Liver (tissue), 9 donors: ENCODE measurements around the gene GPX4. TPM values are rescaled to one million over a fixed set of nuclear protein-coding genes. Genes with fewer than 3 reads are reported as not detected.

Experiments used
- DNase-seq: peaks from one replicate; pipeline ENCODE4 v3.0.0-alpha.2; 2017; ENCODE audit warnings: low spot score
- H3K27ac ChIP-seq, 2 donors: one replicate each; pipeline ENCODE4 v1.7.0; 2013; ENCODE audit warnings: inconsistent platforms in 2 of 2, low read length in 2 of 2, control low read depth in 1 of 2, low read depth in 1 of 2, mild to moderate bottlenecking in 1 of 2
- H3K27me3 ChIP-seq, 4 donors: one replicate each; pipeline versions ENCODE4 v1.6.1 to v1.7.0; 2013; ENCODE audit warnings: low read length in 3 of 4, inconsistent platforms in 1 of 4, mild to moderate bottlenecking in 1 of 4, moderate library complexity in 1 of 4; ENCODE audit not compliant: control insufficient read depth in 4 of 4, insufficient read depth in 4 of 4
- H3K36me3 ChIP-seq, 4 donors: one replicate each; pipeline versions ENCODE4 v1.6.1 to v1.7.0; 2013; ENCODE audit warnings: low read length in 3 of 4, mild to moderate bottlenecking in 3 of 4, low read depth in 1 of 4, moderate library complexity in 1 of 4; ENCODE audit not compliant: control insufficient read depth in 4 of 4, insufficient read depth in 3 of 4
- H3K4me1 ChIP-seq, 4 donors: one replicate each; pipeline versions ENCODE4 v1.6.1 to v1.7.0; 2013; ENCODE audit warnings: low read length in 3 of 4, mild to moderate bottlenecking in 3 of 4, moderate library complexity in 1 of 4; ENCODE audit not compliant: control insufficient read depth in 4 of 4, insufficient read depth in 4 of 4
- H3K4me3 ChIP-seq, 3 donors: one replicate each; pipeline versions ENCODE4 v1.6.1 to v1.7.0; 2013; ENCODE audit warnings: low read length in 3 of 3, control low read depth in 1 of 3, low read depth in 1 of 3, mild to moderate bottlenecking in 1 of 3
- H3K9ac ChIP-seq, 2 donors: one replicate each; pipeline ENCODE4 v1.7.0; 2013; ENCODE audit warnings: low read length in 2 of 2, mild to moderate bottlenecking in 2 of 2, moderate library complexity in 2 of 2, control low read depth in 1 of 2, low read depth in 1 of 2
- H3K9me3 ChIP-seq, 4 donors: one replicate each; pipeline versions ENCODE4 v1.6.1 to v1.7.0; 2013; ENCODE audit warnings: low read length in 3 of 4; ENCODE audit not compliant: control insufficient read depth in 4 of 4
- CTCF ChIP-seq: fragments of 150-350 bp; IDR thresholded peaks from 2 replicates; pipeline ENCODE4 v1.5.1; 2017; ENCODE audit warnings: improper control_type of control experiment, low read depth, low read length; ENCODE audit not compliant: missing input control
- EGR1 ChIP-seq, 2 donors: IDR thresholded peaks; 2 replicates each; pipeline ENCODE4 v1.6.1; 2016 to 2018; ENCODE audit warnings: antibody characterized with exemption in 2 of 2, low read depth in 2 of 2
- FOXA1 ChIP-seq: IDR thresholded peaks from 2 replicates; pipeline ENCODE4 v1.6.1; 2016; ENCODE audit warnings: antibody characterized with exemption
- GABPA ChIP-seq, 2 donors: IDR thresholded peaks in 1 of 2; conservative IDR thresholded peaks in 1 of 2; 2 replicates each; pipeline ENCODE4 v1.6.1; 2016; ENCODE audit warnings: antibody characterized with exemption in 2 of 2, mild to moderate bottlenecking in 1 of 2, moderate library complexity in 1 of 2
- HNF4A ChIP-seq, 2 donors: conservative IDR thresholded peaks; 2 replicates each; pipeline ENCODE4 v1.6.1; 2016; ENCODE audit warnings: antibody characterized with exemption in 2 of 2, mild to moderate bottlenecking in 2 of 2
- NR2F2 ChIP-seq: IDR thresholded peaks from 2 replicates; pipeline ENCODE4 v1.6.1; 2016; ENCODE audit warnings: antibody characterized with exemption
- RAD21 ChIP-seq, 2 donors: IDR thresholded peaks; 2 replicates each; pipeline ENCODE4 v1.6.1; 2016; ENCODE audit warnings: antibody characterized with exemption in 2 of 2, mild to moderate bottlenecking in 2 of 2
- SP1 ChIP-seq: IDR thresholded peaks from 2 replicates; pipeline ENCODE4 v1.6.1; 2018; ENCODE audit warnings: antibody characterized with exemption, mild to moderate bottlenecking
- YY1 ChIP-seq: IDR thresholded peaks from 2 replicates; pipeline ENCODE4 v1.6.1; 2016; ENCODE audit warnings: antibody characterized with exemption, mild to moderate bottlenecking
- ZBTB33 ChIP-seq: IDR thresholded peaks from 2 replicates; pipeline ENCODE4 v1.6.1; 2016; ENCODE audit warnings: antibody characterized with exemption
- WGBS: extraction: QIAGEN DNeasy Blood & Tissue Kit; methylation state at CpG from one replicate; pipeline ENCODE4 v1.1.7; 2013; 5-methylcytosine and 5-hydroxymethylcytosine counted together
- polyA plus RNA-seq, 2 donors: library from polyadenylated mRNA; stranded (reverse) in 1 of 2; unstranded in 1 of 2; fragments of 200-250 nt in 1 of 2; fragments of >200 nt in 1 of 2; fragmentation: Nextera tagmentation in 1 of 2; extraction: Ambion mirVana in 1 of 2; gene quantifications; one replicate each; pipeline versions ENCODE4 v1.2.1 to v1.2.3, GENCODE V29; 2013 to 2015
- total RNA-seq, 2 donors: library from RNA; depleted of rRNA; stranded (reverse); fragments of >200 nt; gene quantifications; one replicate each; pipeline ENCODE4 v1.2.3, GENCODE V29; 2014
- TF ChIP-seq, protein P1 (sequence below): IDR thresholded peaks from 2 replicates; pipeline ENCODE4 v1.6.1; 2016; ENCODE audit warnings: antibody characterized with exemption
- TF ChIP-seq, protein P2 (sequence below): IDR thresholded peaks from 2 replicates; pipeline ENCODE4 v1.6.1; 2016; ENCODE audit warnings: antibody characterized with exemption
- TF ChIP-seq, protein P3 (sequence below): IDR thresholded peaks from 2 replicates; pipeline ENCODE4 v1.6.1; 2016; ENCODE audit warnings: antibody characterized with exemption, mild to moderate bottlenecking
- donor health status: healthy.
- donor health status: healthy.
- donor health status: healthy.
- donor health status: healthy.
- donor health status: healthy.

The GPX4 gene
- total and polyA plus RNA-seq, 4 donors: 122 to 558 (median 298) TPM

DNA sequence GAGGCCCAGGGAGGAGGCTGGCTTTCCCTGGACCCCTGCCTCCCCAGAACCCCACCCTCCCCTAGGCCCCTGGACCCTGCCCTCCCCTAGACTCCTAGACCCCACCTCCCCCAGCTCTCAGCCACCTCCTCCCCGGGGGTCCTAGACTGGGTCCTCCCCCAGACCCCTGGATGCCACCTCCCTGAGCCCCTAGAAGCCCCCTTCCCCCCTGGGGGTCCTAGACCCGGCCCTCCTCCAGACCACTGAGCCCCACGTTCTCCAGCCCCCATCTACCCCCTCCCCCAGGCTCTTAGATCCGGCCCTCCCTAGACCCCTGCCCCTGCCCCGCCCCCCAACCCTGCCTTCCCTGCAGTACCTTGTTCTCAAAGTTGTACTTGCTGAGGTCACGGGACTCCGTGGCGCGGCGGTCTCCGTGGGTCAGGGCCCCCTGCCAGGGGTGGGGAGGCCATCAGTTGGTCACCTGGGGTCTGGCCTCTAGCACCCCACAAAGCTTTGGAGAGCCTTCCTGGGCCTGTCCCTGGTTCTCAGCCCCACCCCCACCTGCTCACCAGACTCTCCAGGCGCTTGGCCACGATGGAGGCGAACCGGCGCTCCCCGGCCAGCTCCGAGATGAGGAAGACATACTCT lies 8.0 kb downstream of the GPX4 start:
- TF ChIP-seq YY1: no peak
- TF ChIP-seq EGR1 (IDR thresholded peaks at IDR 0.05; ENCODE audit: low read depth in 2 of 2): no peak
- no peak for TF ChIP-seq FOXA1
- TF ChIP-seq CTCF: no peak
- TF ChIP-seq ZBTB33: no peak
- TF ChIP-seq, protein P1, sequence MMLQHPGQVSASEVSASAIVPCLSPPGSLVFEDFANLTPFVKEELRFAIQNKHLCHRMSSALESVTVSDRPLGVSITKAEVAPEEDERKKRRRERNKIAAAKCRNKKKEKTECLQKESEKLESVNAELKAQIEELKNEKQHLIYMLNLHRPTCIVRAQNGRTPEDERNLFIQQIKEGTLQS: no peak
- TF ChIP-seq NR2F2: no peak
- TF ChIP-seq, protein P2, sequence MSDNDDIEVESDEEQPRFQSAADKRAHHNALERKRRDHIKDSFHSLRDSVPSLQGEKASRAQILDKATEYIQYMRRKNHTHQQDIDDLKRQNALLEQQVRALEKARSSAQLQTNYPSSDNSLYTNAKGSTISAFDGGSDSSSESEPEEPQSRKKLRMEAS: no peak
- TF ChIP-seq, protein P3, sequence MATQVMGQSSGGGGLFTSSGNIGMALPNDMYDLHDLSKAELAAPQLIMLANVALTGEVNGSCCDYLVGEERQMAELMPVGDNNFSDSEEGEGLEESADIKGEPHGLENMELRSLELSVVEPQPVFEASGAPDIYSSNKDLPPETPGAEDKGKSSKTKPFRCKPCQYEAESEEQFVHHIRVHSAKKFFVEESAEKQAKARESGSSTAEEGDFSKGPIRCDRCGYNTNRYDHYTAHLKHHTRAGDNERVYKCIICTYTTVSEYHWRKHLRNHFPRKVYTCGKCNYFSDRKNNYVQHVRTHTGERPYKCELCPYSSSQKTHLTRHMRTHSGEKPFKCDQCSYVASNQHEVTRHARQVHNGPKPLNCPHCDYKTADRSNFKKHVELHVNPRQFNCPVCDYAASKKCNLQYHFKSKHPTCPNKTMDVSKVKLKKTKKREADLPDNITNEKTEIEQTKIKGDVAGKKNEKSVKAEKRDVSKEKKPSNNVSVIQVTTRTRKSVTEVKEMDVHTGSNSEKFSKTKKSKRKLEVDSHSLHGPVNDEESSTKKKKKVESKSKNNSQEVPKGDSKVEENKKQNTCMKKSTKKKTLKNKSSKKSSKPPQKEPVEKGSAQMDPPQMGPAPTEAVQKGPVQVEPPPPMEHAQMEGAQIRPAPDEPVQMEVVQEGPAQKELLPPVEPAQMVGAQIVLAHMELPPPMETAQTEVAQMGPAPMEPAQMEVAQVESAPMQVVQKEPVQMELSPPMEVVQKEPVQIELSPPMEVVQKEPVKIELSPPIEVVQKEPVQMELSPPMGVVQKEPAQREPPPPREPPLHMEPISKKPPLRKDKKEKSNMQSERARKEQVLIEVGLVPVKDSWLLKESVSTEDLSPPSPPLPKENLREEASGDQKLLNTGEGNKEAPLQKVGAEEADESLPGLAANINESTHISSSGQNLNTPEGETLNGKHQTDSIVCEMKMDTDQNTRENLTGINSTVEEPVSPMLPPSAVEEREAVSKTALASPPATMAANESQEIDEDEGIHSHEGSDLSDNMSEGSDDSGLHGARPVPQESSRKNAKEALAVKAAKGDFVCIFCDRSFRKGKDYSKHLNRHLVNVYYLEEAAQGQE: no peak
- TF ChIP-seq GABPA (IDR thresholded peaks at IDR 0.05 in 1 of 2, conservative IDR thresholded peaks at IDR 0.05 in 1 of 2): no peak
- no peak for TF ChIP-seq HNF4A (conservative IDR thresholded peaks at IDR 0.05)
- H3K27ac ChIP-seq: peak overlapping the region in 1 of 2 donors; percentile 81

DNA sequence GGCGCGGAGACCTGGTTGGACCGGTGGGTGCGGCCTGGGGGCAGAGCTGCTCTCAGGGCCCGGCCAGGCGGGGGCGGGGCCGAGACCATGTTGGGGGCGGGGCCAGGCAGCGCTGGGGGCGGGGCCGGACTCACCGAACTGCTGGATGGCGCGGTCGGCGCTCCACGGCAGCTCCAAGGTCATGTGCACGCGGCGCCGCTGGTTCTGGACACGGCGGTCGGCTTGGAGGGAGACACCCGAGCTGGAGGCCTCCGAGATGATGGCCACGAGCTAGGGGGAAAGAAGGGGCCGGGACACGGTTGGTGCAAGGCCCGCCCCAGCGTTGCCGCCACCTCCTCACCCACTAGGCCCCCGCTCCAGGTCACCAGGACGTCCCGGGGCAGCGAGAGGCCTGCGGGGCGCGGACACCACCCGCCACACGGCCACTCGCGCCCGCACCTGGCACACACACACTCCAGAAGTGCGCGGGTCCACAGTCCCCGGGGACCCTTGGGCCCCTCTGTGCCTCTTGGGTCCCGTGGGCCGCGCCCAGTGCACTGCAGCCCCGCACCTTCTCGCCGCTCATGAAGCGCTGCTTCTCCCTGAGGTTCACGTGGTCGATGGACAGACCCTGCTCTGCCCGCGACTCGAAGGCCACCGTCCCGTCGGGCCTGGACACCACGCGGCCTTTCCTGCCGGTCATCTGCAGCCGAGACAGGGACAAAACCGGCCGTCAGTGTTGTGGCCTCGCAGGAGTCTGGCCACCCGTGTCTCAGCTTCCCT lies 8.7 kb downstream of the GPX4 start:
- no peak overlapping the region for H3K4me3 ChIP-seq
- TF ChIP-seq NR2F2 (no peak), ZBTB33 (no peak), YY1 (no peak), GABPA (IDR thresholded peaks at IDR 0.05 in 1 of 2, conservative IDR thresholded peaks at IDR 0.05 in 1 of 2) (no peak), HNF4A (conservative IDR thresholded peaks at IDR 0.05) (no peak), FOXA1 (no peak), RAD21 (IDR thresholded peaks at IDR 0.05) (no peak), SP1 (no peak), EGR1 (IDR thresholded peaks at IDR 0.05; ENCODE audit: low read depth in 2 of 2) (no peak)
- TF ChIP-seq, protein P3: no peak
- TF ChIP-seq, protein P2: no peak

More for the DNA sequence above, 8.0 kb downstream of the GPX4 start:
- H3K9me3 ChIP-seq: no peaks in the 10 kb centered on the region
- no peaks in the 10 kb centered on the region for H3K27me3 ChIP-seq
- H3K4me1 ChIP-seq: peaks cover 8 to 21% (median 18%) of the 10 kb centered on the region in 4 donors
- DNase-seq: no peak
- 85% methylated on average over 18 of the region's 18 CpGs for WGBS
- H3K9ac ChIP-seq: no peak overlapping the region
- peaks cover 6 to 52% (median 32%) of the 10 kb centered on the region in 4 donors for H3K36me3 ChIP-seq
- H3K4me3 ChIP-seq: no peak overlapping the region

More for the DNA sequence above, 8.7 kb downstream of the GPX4 start:
- peak overlapping the region; percentile 34 to 81 for H3K27ac ChIP-seq
- WGBS: 75% methylated on average over 71 of the region's 71 CpGs
- H3K27me3 ChIP-seq: no peaks in the 10 kb centered on the region
- no peak for DNase-seq
- H3K36me3 ChIP-seq: peaks cover 5 to 54% (median 31%) of the 10 kb centered on the region in 4 donors
- no peaks in the 10 kb centered on the region for H3K9me3 ChIP-seq
- H3K4me1 ChIP-seq: peaks cover 8 to 21% (median 18%) of the 10 kb centered on the region in 4 donors
- no peak overlapping the region for H3K9ac ChIP-seq
